Pons (tissue), 1 donor: ENCODE results near the gene ALDH9A1.

Experiments used
- DNase-seq: peaks from one replicate; pipeline ENCODE4 v3.0.0-alpha.2; 2016; ENCODE audit warnings: low spot score

Gene ALDH9A1

GRCh38 chr1:165619647-165620151 lies 78.7 kb downstream of the ALDH9A1 start:
- DNase-seq: no peak

DNA sequence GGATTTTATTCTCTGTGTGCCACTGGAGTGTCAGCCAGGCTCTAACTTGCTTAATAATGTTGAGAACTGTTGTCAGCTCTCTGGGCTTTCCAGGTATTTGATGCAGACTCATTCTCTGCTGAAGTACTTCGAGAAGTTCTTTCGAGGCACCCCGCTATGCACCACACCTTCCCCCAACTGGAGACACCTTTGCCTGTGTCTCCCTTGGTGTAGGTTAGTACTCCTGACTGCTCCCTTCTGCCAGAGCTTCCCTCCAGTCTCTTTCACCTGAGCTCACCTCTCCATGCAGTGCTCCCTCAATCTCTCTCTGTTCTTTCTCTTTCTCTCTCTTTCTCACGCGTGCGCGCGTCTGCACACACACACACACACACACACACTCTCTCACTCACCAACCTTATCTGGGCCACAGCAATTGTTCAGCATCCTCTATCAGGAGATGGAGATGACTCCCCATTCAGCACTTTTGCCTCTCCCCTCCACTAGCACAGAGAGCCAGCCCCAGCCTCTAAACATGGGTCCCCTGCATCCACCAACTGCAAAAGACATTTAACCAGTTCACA lies 81.3 kb downstream of the ALDH9A1 start:
- DNase-seq: no peak

- no peak for DNase-seq
These were observed 82.2 kb downstream of the ALDH9A1 start for GRCh38 chr1:165616054-165616612.
